Thyroid gland (tissue), 4 donors: ENCODE measurements around the gene IGFN1.

Experiments used
- CTCF ChIP-seq, 6 experiments: fragments of 200-600 bp in 3 of 6; fragments of 450-650 bp in 3 of 6; sonication (generic) in 3 of 6; IDR thresholded peaks; one replicate each; pipeline ENCODE4 v1.5.1; 2016 to 2019; ENCODE audit warnings: antibody characterized with exemption in 6 of 6, mild to moderate bottlenecking in 2 of 6, inconsistent platforms in 1 of 6, moderate library complexity in 1 of 6
- POLR2A ChIP-seq, 2 donors: fragments of 450-650 bp; IDR thresholded peaks; one replicate each; pipeline ENCODE4 v1.6.1; 2017; ENCODE audit warnings: antibody characterized with exemption in 2 of 2, mild to moderate bottlenecking in 2 of 2, moderate library complexity in 1 of 2

- no peak for TF ChIP-seq CTCF (IDR thresholded peaks at IDR 0.05)
- TF ChIP-seq POLR2A (IDR thresholded peaks at IDR 0.05) = no peak
These were observed 73.4 kb downstream of the IGFN1 start for GRCh38 chr1:201264072-201264471.
